Esophagus muscularis mucosa (tissue), 3 donors: Measurements from ENCODE around the gene KRTAP10-3.

Source experiments
- POLR2A ChIP-seq: fragments of 450-650 bp; IDR thresholded peaks from one replicate; pipeline ENCODE4 v1.6.1; 2017; ENCODE audit warnings: antibody characterized with exemption, moderate library complexity, mild to moderate bottlenecking, low read depth
- TF ChIP-seq, protein P1 (sequence below), 3 experiments: fragments of 200-600 bp in 2 of 3; fragments of 450-650 bp in 1 of 3; sonication (generic) in 2 of 3; IDR thresholded peaks; one replicate each; pipeline ENCODE4 v1.5.1; 2017 to 2019; ENCODE audit warnings: antibody characterized with exemption in 3 of 3, mild to moderate bottlenecking in 2 of 3, moderate library complexity in 1 of 3

DNA sequence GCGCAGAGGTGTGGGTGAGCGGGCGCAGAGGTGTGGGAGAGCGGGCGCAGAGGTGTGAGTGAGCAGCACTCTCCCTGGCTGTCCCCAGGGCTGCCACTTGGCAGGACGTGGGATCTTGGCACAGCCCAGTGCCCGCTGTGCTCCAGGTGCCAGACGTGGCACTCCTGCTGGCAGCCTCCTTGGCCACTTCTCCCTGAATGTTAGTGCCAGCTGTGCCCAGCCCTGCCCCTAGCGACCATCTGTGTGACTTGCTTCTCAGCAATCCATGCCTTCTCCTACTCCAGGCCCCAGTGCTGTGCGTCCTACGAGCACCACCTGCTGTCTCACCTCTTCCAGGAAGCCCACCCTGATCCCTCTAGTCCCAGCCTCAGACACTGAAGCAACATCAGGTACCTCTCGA lies 49.1 kb downstream of the KRTAP10-3 start:
- TF ChIP-seq, protein P1, sequence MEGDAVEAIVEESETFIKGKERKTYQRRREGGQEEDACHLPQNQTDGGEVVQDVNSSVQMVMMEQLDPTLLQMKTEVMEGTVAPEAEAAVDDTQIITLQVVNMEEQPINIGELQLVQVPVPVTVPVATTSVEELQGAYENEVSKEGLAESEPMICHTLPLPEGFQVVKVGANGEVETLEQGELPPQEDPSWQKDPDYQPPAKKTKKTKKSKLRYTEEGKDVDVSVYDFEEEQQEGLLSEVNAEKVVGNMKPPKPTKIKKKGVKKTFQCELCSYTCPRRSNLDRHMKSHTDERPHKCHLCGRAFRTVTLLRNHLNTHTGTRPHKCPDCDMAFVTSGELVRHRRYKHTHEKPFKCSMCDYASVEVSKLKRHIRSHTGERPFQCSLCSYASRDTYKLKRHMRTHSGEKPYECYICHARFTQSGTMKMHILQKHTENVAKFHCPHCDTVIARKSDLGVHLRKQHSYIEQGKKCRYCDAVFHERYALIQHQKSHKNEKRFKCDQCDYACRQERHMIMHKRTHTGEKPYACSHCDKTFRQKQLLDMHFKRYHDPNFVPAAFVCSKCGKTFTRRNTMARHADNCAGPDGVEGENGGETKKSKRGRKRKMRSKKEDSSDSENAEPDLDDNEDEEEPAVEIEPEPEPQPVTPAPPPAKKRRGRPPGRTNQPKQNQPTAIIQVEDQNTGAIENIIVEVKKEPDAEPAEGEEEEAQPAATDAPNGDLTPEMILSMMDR (IDR thresholded peaks at IDR 0.05) = no peak
- no peak for TF ChIP-seq POLR2A
